HG03575 (cell line): Measurements from ENCODE around the gene TMC5.
"Not testable (repeated sequence)": the region's sequence is repeated elsewhere in the genome, so short reads cannot be mapped to it uniquely, and the experiment has no call there.

Experiments used
- ATAC-seq: cut with Tn5 transposase; IDR thresholded peaks from one replicate; pipeline ENCODE4 v1.9.1; 2021; ENCODE audit not compliant: unreplicated experiment, insufficient number of reproducible peaks, low FRiP score; ENCODE audit errors: extremely low read depth

The TMC5 gene

DNA sequence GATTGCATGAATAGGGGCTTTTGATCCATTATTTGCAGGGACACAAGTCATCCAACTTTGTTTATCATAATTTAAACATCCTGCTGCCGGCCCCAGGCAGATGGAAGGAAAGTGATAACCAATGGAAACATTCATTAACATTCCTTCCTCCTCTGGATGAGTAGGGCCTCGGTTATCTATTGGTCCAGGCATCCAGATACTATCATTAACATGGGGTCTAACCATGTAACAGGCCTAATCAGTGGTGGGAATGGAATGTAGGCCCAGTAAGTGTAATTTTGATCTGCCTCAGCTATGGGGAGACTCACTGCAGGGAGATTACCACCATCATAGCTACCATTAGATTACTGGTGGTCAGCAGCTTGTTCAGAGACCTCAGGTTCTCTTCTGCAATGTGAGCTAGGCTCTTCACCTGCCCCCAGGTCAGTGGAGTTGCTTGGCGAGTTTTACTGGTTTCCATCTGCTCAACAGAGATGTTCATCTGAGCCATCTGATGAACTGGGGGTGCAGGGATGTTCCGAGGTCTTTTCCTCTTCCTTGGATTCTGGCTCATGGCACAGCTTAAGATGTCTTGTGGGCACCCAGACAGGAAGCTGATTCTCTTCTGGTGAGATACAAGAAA is 21.9 kb upstream of the TMC5 start:
- not testable (repeated sequence) for ATAC-seq

DNA sequence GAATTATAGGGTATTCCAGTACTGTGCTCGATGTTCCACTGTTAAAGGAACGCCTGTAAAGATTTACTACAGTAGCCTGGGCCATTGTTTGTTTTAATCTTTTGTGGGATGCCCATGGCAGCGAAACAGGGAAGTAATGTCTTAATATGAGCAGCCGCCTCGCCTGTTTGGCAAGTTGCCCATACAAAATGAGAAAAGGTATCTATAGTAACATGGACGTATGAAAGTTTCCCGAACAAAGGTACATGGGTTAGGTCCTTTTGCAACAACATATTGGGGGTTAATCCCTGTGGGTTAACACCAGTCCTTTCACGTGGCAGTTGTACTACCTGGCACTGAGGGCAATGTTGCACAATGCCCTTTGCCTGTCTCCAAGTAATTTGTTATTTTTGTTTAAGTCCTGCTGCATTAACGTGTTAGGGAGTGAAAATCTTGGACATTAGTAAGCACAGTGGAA is 21.1 kb upstream of the TMC5 start:
- ATAC-seq: no peak

DNA sequence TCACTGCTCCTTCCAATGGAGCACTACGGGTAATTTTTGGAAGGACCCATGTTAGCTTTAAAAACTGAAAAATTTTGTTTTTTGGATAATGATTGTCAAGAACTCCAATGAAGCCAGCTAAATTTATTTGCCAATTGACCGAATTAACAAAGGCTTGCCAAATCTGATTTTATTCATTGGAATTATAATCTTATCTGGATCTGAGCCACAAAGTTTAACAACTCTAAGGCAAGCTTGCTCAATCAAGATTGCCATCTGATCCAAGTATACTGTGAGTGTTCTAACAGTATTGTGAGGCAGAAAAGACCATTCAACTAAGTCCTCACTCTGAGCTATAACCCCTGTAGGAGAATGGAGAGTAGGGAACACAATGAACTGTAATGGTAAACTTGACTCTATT is 20.3 kb upstream of the TMC5 start:
- not testable (repeated sequence) for ATAC-seq

DNA sequence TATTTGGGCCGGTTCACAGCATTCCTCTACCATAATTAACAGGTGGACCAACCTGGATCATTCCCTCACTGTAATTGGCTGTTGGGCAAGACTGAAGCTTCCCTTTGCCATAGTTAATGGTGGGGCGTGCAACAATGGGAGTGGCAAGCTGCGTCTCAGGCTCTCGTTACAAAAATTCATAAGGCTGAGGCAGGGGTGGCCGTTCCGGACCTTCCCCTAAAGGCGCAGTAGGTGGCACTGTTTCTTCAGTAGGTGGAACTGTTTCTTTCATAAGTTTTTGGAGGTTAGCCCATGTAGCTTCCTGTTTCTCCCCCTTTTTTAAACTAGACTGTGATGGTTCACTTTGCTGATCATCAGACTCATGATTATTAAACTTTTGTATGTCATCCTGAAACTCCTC is 17.0 kb upstream of the TMC5 start:
- no peak for ATAC-seq

GRCh38 chr16:19406891-19407491 is 10.7 kb upstream of the TMC5 start:
- ATAC-seq: no peak

DNA sequence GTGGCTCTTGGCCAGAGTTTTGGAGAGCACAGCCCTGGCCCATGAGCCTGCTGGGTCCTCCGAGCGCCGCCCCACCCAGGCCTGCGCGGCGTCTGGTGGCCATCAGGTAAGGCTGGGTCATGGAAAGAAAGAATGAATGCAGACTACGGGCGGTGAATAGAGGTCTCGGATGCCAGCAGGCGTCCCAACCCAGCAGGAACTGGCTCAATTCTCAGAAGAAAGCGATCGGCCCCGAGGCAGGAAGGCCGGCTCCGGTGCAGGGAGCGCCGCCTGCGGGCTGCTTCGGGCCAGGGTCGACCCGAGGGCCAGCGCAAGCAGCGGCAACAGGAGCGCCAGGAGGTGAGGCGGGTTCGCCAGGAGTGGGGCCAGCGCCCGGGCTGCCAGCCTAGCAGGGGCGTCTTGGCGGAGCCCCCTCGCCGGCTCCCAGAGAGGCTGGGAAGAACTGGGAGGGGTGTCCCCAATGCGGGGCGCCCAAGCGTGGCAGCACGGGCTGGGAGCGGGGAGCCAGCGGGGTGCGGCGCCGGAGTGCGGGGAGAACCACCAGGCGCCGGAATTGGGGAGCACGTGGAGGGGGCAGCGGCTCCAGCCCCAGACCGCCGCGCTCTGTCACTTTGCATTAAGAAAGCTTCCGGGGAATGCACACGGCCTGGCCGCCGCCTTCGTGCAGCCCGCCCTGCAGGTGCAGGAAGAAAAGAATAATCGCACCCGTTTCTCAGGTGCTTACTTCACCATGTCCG is 7.1 kb upstream of the TMC5 start:
- ATAC-seq: no peak

- no peak for ATAC-seq
Measured at GRCh38 chr16:19411298-19411697, 6.4 kb upstream of the TMC5 start.

DNA sequence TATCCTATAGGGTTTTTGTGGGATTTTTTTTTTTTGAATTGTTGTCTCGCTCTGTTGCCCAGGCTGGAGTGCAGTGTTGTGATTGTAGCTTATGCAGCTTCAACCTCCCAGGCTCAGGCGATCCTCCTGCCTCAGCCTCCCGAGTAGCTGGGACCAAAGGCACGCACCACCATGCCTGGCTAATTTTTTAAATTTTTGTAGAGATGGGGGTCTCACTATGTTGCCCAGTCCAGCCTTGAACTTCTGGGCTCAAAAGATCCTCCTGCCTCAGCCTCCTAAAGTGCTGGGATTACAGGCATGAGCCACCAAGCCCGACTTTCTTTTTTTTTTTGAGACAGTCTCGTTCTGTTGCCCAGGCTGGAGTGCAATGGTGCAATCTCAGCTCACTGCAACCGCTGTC is 5.6 kb upstream of the TMC5 start:
- not testable (repeated sequence) for ATAC-seq

DNA sequence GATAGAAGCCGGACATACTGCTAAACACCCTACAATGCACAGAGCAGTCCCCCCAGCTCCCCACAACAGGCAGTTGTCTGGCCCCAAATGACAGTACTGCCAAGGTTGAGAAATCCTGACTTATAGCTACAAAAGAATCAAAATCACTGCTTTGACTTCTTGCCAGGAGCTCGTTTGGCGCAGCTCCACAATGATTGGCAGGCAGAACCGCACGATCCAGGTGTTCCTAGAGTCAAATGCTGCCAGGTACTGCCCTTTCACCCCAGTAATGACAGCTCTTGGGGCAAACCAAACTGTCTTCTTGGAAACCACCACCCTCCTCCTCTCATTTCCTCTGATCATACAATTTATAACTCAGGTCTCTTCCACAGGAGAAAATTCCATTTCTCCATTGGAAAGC is 2.2 kb upstream of the TMC5 start:
- ATAC-seq: no peak

DNA sequence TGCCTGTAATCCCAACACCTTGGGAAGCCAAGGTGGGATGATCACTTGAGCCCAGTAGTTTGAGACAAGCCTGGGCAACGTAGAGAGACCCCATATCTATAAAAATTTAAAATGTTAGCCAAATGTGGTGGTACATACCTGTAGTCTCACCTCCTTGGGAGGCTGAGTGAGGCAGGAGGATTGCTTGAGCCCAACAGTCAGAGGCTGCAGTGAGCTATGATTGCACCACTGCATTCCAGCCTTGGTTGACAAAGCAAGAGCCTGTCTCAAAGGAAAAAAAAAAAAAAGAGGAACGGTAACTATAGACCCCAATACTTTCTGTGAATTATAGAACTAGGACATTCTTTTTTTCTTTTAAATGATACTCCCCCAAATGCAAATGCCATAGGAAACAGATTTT is 1.8 kb upstream of the TMC5 start:
- ATAC-seq: no peak

- no peak for ATAC-seq
Measured at GRCh38 chr16:19418200-19418599, 517 bp downstream of the TMC5 start.

GRCh38 chr16:19419698-19420075 is 2.0 kb downstream of the TMC5 start:
- ATAC-seq: no peak

DNA sequence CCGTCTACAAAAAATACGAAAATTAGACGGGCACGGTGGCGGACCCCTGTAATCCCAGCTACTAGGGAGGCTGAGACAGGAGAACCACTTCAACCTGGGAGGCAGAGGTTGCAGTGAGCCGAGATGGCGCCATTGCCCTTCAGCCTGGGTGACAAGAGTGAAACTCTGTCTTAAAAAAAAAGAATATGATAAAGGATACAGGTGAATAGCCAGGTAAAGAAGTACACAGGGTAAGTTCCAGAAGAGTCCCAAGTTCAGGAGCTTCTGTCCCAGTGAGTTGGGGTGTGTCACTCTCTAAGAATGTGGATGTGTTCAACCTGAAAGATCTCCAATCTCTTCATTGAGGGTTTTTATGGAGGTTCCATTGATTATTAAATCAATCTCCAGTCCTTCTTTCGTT is 6.8 kb downstream of the TMC5 start:
- ATAC-seq: no peak

- no peak for ATAC-seq
Measured at GRCh38 chr16:19430345-19430744, 12.7 kb downstream of the TMC5 start.

DNA sequence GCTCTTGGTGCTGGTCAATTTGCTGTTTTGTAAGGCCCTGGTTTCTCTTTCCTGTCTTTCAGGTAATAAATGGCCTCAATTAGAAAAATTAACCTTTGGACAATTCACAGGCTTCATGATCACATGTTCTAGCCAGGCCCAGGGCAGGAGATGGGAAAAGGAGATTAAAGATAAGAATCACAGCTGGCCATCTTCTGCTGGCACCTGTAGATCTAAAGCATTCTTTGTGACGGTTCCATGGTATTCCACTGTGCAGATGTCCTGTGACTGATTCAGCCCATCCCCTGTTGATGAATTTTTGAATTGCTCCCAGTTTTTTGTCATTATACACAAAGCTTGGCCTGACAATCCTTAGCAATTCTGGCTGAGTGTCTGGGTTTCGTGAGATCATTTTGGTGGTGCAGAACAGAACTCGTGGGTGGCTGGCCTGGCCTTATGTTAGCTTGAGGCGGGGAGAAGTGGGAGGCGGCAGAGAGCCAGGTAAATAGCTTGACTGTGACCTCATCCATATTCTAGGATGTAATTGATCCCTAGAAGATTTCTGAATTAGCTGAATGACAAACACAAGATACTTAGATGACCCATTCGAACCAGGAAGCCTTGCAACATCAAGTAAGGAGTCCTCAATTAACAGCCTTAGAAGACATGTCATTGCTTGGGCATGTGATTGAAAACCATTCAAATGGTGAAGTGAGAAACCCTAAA is 14.1 kb downstream of the TMC5 start:
- no peak for ATAC-seq

DNA sequence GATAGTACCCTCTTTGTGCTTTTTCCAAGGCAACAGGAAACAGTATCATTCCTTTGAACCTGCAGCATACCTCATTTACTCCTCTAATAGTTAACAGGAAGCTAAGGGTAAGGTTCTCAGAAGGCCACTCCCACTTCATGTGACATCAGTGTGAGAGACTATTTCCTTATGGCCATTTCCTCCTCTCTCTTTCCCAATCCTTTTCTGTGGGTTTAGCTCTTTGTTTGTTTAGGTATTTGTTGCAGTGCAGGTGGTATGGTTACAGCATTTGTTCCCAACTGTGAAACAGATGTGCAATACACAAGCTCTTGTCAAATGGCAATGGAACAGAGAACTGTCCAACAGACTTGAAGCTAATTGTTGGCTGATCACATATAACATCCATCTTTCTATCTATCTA is 14.7 kb downstream of the TMC5 start:
- ATAC-seq: no peak

- no peak for ATAC-seq
Measured at GRCh38 chr16:19434584-19434983, 16.9 kb downstream of the TMC5 start.

DNA sequence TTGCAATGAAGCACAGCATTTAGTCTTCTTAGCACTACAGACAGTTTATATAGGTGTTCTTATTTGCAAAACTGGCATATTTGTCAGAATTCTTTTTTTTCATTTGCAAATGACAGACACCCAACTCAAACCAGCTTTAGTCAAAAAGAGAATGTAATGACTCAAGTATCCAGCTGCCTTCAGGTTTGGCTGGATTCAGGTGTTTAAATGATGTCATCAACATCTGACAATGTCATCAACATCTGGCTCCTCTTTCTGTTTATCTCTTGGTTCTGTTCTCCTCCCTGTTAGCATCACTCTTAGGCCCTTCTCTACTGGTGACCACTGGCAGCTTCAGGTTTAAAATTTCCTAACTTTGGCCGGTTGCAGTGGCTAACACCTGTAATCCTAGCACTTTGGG is 18.9 kb downstream of the TMC5 start:
- ATAC-seq: no peak

DNA sequence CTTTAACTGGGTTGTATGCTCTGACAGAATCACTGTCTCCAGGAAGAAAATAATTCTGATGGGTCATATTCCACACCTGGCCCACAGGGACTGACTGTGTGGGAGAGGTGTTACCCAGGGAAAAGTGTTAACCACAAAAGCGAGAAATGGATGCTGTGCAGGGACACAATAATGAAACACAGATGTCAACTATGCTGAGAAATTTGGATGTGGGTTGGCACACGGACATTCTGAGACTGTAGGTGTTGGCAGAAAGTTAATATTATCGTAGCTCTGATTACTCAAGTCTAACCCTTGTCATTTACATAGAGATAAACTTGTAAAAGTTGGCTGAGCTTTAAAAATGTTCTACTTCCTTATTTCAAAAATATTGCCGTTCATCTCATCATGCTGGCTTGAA is 19.6 kb downstream of the TMC5 start:
- no peak for ATAC-seq

DNA sequence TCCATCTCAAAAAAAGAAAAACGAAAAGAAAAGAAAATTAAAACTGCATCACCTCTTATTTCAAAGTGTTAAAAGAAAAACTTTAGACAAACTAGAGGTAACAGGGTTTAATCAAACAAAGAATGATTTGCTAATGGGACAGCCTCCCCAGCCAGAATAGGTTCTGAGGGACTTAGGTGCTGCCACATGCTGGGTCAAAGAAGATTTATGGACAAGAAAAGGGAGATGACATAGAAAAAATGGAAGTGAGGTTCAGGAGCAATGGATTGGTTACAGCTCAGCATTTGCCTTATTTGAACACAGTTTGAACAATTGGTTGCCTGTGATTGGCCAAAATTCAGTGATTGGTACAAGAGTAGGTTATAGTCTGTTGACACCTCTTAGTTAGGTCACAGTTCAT is 21.1 kb downstream of the TMC5 start:
- no peak for ATAC-seq
